IPS-18a (cell line): ENCODE data around the gene NPL.

ENCODE experiments used
- H3K27ac ChIP-seq: one replicate; pipeline ENCODE4 v1.5.1; 2013; ENCODE audit warnings: low read length
- H3K27me3 ChIP-seq: one replicate; pipeline ENCODE4 v1.6.1; 2013; ENCODE audit warnings: mild to moderate bottlenecking, low read length; ENCODE audit not compliant: control insufficient read depth, insufficient read depth
- H3K36me3 ChIP-seq: one replicate; pipeline ENCODE4 v1.6.1; 2013; ENCODE audit warnings: low read depth, low read length; ENCODE audit not compliant: control insufficient read depth
- H3K4me1 ChIP-seq: one replicate; pipeline ENCODE4 v1.6.1; 2013; ENCODE audit warnings: low read depth, low read length; ENCODE audit not compliant: control insufficient read depth
- H3K4me3 ChIP-seq: one replicate; pipeline ENCODE4 v1.5.1; 2013; ENCODE audit warnings: low read length
- H3K9ac ChIP-seq: one replicate; pipeline ENCODE4 v1.6.1; 2013; ENCODE audit warnings: mild to moderate bottlenecking, low read length, moderate library complexity
- H3K9me3 ChIP-seq: one replicate; pipeline ENCODE4 v1.6.1; 2013; ENCODE audit warnings: low read depth, low read length; ENCODE audit not compliant: control insufficient read depth

The NPL gene

GRCh38 chr1:182855911-182856310, 66.3 kb downstream of the NPL start:
- no peak overlapping the region for H3K9ac ChIP-seq
- no peaks in the 10 kb centered on the region for H3K27me3 ChIP-seq
- H3K4me1 ChIP-seq, result no peaks in the 10 kb centered on the region
- no peaks in the 10 kb centered on the region for H3K9me3 ChIP-seq
- peaks cover 100% of the 10 kb centered on the region for H3K36me3 ChIP-seq
- no peak overlapping the region for H3K4me3 ChIP-seq
- no peak overlapping the region for H3K27ac ChIP-seq

GRCh38 chr1:182857212-182857611, 67.6 kb downstream of the NPL start:
- Histone ChIP-seq H3K27ac (no peak overlapping the region), H3K4me3 (no peak overlapping the region), H3K36me3 (peaks cover 100% of the 10 kb centered on the region), H3K4me1 (no peaks in the 10 kb centered on the region), H3K9ac (no peak overlapping the region), H3K27me3 (no peaks in the 10 kb centered on the region), H3K9me3 (no peaks in the 10 kb centered on the region)

GRCh38 chr1:182860658-182861057, 71.1 kb downstream of the NPL start:
- Histone ChIP-seq H3K27ac (no peak overlapping the region), H3K9ac (no peak overlapping the region), H3K9me3 (no peaks in the 10 kb centered on the region), H3K27me3 (no peaks in the 10 kb centered on the region), H3K4me3 (no peak overlapping the region), H3K4me1 (no peaks in the 10 kb centered on the region), H3K36me3 (peaks cover 100% of the 10 kb centered on the region)

DNA sequence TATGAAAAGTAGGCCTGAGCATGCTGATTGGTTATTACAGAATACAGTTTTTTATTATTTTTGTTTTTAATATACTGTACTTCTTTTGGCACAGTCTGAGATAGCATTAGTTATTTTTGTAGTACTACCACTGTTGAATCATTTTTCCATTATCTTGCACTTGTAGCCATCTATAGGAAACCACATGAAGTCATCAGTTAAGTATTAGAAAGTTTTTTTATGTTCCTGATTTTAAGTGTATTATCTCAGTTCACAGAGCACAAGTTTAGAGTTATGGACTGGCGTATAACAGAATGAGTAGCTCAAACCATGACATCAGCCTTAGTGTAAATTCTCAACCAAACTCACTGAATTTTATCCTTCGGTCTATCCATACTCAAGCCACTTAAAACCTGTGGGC, 72.4 kb downstream of the NPL start:
- Histone ChIP-seq H3K9me3 (no peaks in the 10 kb centered on the region), H3K4me1 (no peaks in the 10 kb centered on the region), H3K36me3 (peaks cover 100% of the 10 kb centered on the region), H3K4me3 (no peak overlapping the region), H3K27ac (no peak overlapping the region), H3K27me3 (no peaks in the 10 kb centered on the region), H3K9ac (no peak overlapping the region)

- no peak overlapping the region for H3K27ac ChIP-seq
- no peak overlapping the region for H3K9ac ChIP-seq
- H3K27me3 ChIP-seq, result no peaks in the 10 kb centered on the region
- H3K9me3 ChIP-seq, result no peaks in the 10 kb centered on the region
- H3K36me3 ChIP-seq, result peaks cover 100% of the 10 kb centered on the region
- no peaks in the 10 kb centered on the region for H3K4me1 ChIP-seq
- no peak overlapping the region for H3K4me3 ChIP-seq
Observed at GRCh38 chr1:182862827-182863226, 73.3 kb downstream of the NPL start.

- no peaks in the 10 kb centered on the region for H3K9me3 ChIP-seq
- H3K9ac ChIP-seq, result no peak overlapping the region
- no peak overlapping the region for H3K27ac ChIP-seq
- H3K4me1 ChIP-seq, result no peaks in the 10 kb centered on the region
- no peak overlapping the region for H3K4me3 ChIP-seq
- H3K36me3 ChIP-seq, result peaks cover 99% of the 10 kb centered on the region
- H3K27me3 ChIP-seq, result no peaks in the 10 kb centered on the region
Observed at GRCh38 chr1:182863940-182864339, 74.4 kb downstream of the NPL start.

- peaks cover 99% of the 10 kb centered on the region for H3K36me3 ChIP-seq
- no peaks in the 10 kb centered on the region for H3K27me3 ChIP-seq
- no peak overlapping the region for H3K27ac ChIP-seq
- no peak overlapping the region for H3K9ac ChIP-seq
- no peaks in the 10 kb centered on the region for H3K4me1 ChIP-seq
- no peaks in the 10 kb centered on the region for H3K9me3 ChIP-seq
- H3K4me3 ChIP-seq, result no peak overlapping the region
Observed at GRCh38 chr1:182867861-182868260, 78.3 kb downstream of the NPL start.

DNA sequence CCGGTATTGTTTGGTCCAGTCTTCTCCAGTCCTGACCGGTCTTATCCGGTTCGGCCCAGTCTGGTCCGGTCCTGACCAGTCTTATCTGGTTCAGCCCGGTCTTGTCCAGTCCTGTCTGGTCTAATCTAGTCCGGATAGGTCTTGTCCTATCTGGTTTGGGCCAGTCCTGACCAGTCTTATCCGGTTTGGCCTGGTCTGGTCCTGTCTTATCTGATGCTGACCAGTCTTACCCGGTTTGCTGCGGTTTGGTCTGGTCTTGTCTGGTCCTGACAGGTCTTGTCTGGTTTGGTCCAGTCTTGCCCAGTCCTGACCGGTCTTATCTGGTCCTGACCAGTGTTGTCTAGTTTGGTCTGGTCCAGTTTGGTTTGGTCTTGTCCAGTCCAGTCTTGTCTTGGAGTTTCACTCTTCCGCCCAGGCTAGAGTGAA, 79.7 kb downstream of the NPL start:
- Histone ChIP-seq H3K9ac (no peak overlapping the region), H3K27me3 (no peaks in the 10 kb centered on the region), H3K9me3 (no peaks in the 10 kb centered on the region), H3K4me1 (no peaks in the 10 kb centered on the region), H3K4me3 (no peak overlapping the region), H3K27ac (no peak overlapping the region), H3K36me3 (peaks cover 99% of the 10 kb centered on the region)

DNA sequence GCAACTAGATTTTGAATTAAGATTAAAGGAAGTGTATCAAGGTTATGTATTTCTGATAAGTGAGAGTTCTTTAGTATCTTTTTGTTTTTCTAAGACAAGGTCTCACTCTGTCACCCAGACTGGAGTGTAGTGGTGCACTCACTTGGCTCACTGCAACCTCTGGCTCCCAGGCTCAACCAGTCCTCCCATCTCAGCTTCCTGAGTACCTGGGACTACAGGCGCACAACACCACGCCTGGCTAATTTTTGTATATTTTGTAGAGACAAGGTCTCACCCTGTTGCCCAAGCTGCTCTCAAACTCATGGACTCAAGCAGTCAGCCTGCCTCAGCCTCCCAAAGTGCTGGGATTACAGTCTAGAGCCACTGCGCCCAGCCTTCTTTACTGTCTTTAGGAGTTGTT, 83.3 kb downstream of the NPL start:
- no peak overlapping the region for H3K4me3 ChIP-seq
- no peak overlapping the region for H3K9ac ChIP-seq
- no peaks in the 10 kb centered on the region for H3K9me3 ChIP-seq
- H3K4me1 ChIP-seq, result no peaks in the 10 kb centered on the region
- H3K36me3 ChIP-seq, result peaks cover 99% of the 10 kb centered on the region
- no peaks in the 10 kb centered on the region for H3K27me3 ChIP-seq
- no peak overlapping the region for H3K27ac ChIP-seq

DNA sequence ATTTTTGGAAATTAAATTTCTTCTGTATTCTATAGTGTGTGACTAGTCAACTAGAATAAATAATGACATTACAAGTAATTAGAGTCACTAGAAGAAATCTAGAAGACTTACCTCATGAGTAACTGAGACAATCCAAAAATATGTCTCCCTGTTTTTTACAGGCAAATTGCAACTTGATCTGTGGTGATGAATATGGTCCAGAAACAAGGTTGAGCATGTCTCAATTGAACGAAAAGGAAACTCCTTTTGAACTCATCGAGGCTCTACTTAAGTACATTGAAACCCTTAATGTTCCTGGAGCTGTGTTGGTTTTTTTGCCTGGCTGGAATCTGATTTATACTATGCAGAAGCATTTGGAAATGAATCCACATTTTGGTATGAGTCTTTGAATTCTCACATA, 86.3 kb downstream of the NPL start:
- Histone ChIP-seq H3K27me3 (no peaks in the 10 kb centered on the region), H3K9me3 (no peaks in the 10 kb centered on the region), H3K27ac (no peak overlapping the region), H3K4me1 (no peaks in the 10 kb centered on the region), H3K9ac (no peak overlapping the region), H3K4me3 (no peak overlapping the region), H3K36me3 (peaks cover 100% of the 10 kb centered on the region)

- Histone ChIP-seq H3K36me3 (peaks cover 100% of the 10 kb centered on the region), H3K27ac (no peak overlapping the region)
Observed at GRCh38 chr1:182877331-182877730, 87.8 kb downstream of the NPL start.

GRCh38 chr1:182877842-182878241, 88.3 kb downstream of the NPL start:
- peaks cover 98% of the 10 kb centered on the region for H3K36me3 ChIP-seq
- H3K27me3 ChIP-seq, result no peaks in the 10 kb centered on the region
- H3K4me1 ChIP-seq, result no peaks in the 10 kb centered on the region
- no peak overlapping the region for H3K27ac ChIP-seq
- no peak overlapping the region for H3K4me3 ChIP-seq
- H3K9ac ChIP-seq, result no peak overlapping the region
- H3K9me3 ChIP-seq, result no peaks in the 10 kb centered on the region

More at GRCh38 chr1:182877331-182877730, 87.8 kb downstream of the NPL start:
- Histone ChIP-seq H3K9me3 (no peaks in the 10 kb centered on the region), H3K27me3 (no peaks in the 10 kb centered on the region), H3K4me3 (no peak overlapping the region), H3K4me1 (no peaks in the 10 kb centered on the region), H3K9ac (no peak overlapping the region)
